GM12878 (cell line): ENCODE measurements around the gene COX6A2. TPM values are rescaled to one million over a fixed set of nuclear protein-coding genes. Genes with fewer than 3 reads are reported as not detected.

ENCODE experiments used
- ATAC-seq: fragments of 200-7000 bp; cut with Tn5 transposase; 3 replicates; pipeline ENCODE4 v1.9.1; 2020; ENCODE audit warnings: mild to moderate bottlenecking, moderate library complexity
- BruUV-seq: library from RNA; stranded (reverse); fragments of 400-500 nt; replicated peaks from 2 replicates; lab custom pipeline; 2021; lab: Mats Ljungman, UMichigan
- CTCF ChIA-PET: fragments of 300-600 bp; sonication (Branson Sonifier 250); formaldehyde crosslinking; extraction: SDS; loops from one replicate; lab custom pipeline; 2021; ENCODE audit warnings: inconsistent platforms; lab: Yijun Ruan, JAX
- POLR2A ChIA-PET: fragments of 350-600 bp; formaldehyde crosslinking; extraction: SDS; loops from one replicate; lab custom pipeline; 2021; ENCODE audit warnings: inconsistent platforms; lab: Charles Lee
- RAD21 ChIA-PET: fragments of 300-600 bp; sonication (Branson Sonifier 250); formaldehyde crosslinking; loops from one replicate; lab custom pipeline; 2023; ENCODE audit warnings: antibody characterized with exemption; ENCODE audit not compliant: unreplicated experiment; lab: Charles Lee
- SMC1A ChIA-PET: fragments of 300-600 bp; sonication (Branson Sonifier 250); formaldehyde crosslinking; loops from one replicate; lab custom pipeline; 2023; ENCODE audit not compliant: unreplicated experiment, uncharacterized antibody; lab: Charles Lee
- DNase-seq: peaks from one replicate; pipeline ENCODE4 v3.0.0-alpha.2; 2011; ENCODE audit warnings: low read depth, low spot score
- FAIRE-seq: peaks from 3 replicates; lab custom pipeline; 2011; peaks lifted over from hg19 to GRCh38; lab: Jason Lieb, UNC
- H2AFZ ChIP-seq: 2 replicates; pipeline ENCODE4 v1.6.0; 2011; ENCODE audit warnings: low read depth, low read length, control low read depth; ENCODE audit not compliant: control insufficient read depth
- H3K27ac ChIP-seq: 2 replicates; pipeline ENCODE4 v1.5.1; 2011; ENCODE audit warnings: control low read depth; ENCODE audit not compliant: control insufficient read depth, insufficient read depth
- H3K27me3 ChIP-seq, 2 experiments: replicated peaks in 1 of 2; 2 replicates each; pipeline versions ENCODE4 v1.6.0 to v1.6.1; 2011; ENCODE audit warnings: low read length in 1 of 2; ENCODE audit not compliant: control insufficient read depth in 2 of 2, insufficient read depth in 2 of 2
- H3K36me3 ChIP-seq, 2 experiments: 2 replicates each; pipeline ENCODE4 v1.5.1; 2011; ENCODE audit warnings: low read length in 1 of 2; ENCODE audit not compliant: control insufficient read depth in 2 of 2, insufficient read depth in 2 of 2
- H3K4me1 ChIP-seq: 2 replicates; pipeline ENCODE4 v1.6.1; 2011; ENCODE audit warnings: mild to moderate bottlenecking, low read length, moderate library complexity, mixed read lengths; ENCODE audit not compliant: control insufficient read depth, insufficient read depth
- H3K4me2 ChIP-seq: 2 replicates; pipeline ENCODE4 v1.6.0; 2011; ENCODE audit warnings: control low read depth; ENCODE audit not compliant: control insufficient read depth, insufficient read depth
- H3K4me3 ChIP-seq: fragments of 200-600 bp; sonication (generic); 2 replicates; pipeline ENCODE4 v1.5.1; 2016
- H3K79me2 ChIP-seq: 2 replicates; pipeline ENCODE4 v1.6.0; 2011; ENCODE audit warnings: low read length; ENCODE audit not compliant: control insufficient read depth, insufficient read depth
- H3K9ac ChIP-seq: 2 replicates; pipeline ENCODE4 v1.8.0; 2011; ENCODE audit warnings: low read length, control low read depth, mixed read lengths; ENCODE audit not compliant: control insufficient read depth, insufficient read depth
- H3K9me3 ChIP-seq: replicated peaks from 3 replicates; pipeline ENCODE4 v1.5.1; 2011; ENCODE audit warnings: mild to moderate bottlenecking, low read length; ENCODE audit not compliant: control insufficient read depth, insufficient read depth
- H4K20me1 ChIP-seq: 2 replicates; pipeline ENCODE4 v1.6.0; 2011; ENCODE audit not compliant: control insufficient read depth, insufficient read depth
- BMI1 ChIP-seq: fragments of 450-650 bp; IDR thresholded peaks from 2 replicates; pipeline ENCODE4 v1.6.1; 2016; ENCODE audit warnings: mild to moderate bottlenecking, moderate library complexity, borderline replicate concordance
- CBFB ChIP-seq: IDR thresholded peaks from 2 replicates; pipeline ENCODE4 v1.6.1; 2016; ENCODE audit warnings: antibody characterized with exemption, low read depth
- CHD4 ChIP-seq: fragments of 200-600 bp; sonication (generic); IDR thresholded peaks from 2 replicates; pipeline ENCODE4 v1.6.1; 2016; ENCODE audit warnings: mild to moderate bottlenecking
- CREM ChIP-seq: IDR thresholded peaks from 2 replicates; pipeline ENCODE4 v1.6.1; 2014; ENCODE audit warnings: antibody characterized with exemption, low read depth
- NFXL1 ChIP-seq: fragments of 450-650 bp; IDR thresholded peaks from 2 replicates; pipeline ENCODE4 v1.6.1; 2017; ENCODE audit warnings: antibody characterized with exemption, mild to moderate bottlenecking, borderline replicate concordance
- RAD21 ChIP-seq: IDR thresholded peaks from 2 replicates; pipeline ENCODE4 v1.6.1; 2011; ENCODE audit warnings: mild to moderate bottlenecking, low read depth, low read length, moderate library complexity; ENCODE audit not compliant: insufficient read depth
- RB1 ChIP-seq: fragments of 450-650 bp; formaldehyde crosslinking; IDR thresholded peaks from 2 replicates; pipeline ENCODE4 v1.6.1; 2017; ENCODE audit warnings: mild to moderate bottlenecking, borderline replicate concordance
- SIN3A ChIP-seq: IDR thresholded peaks from 2 replicates; pipeline ENCODE4 v1.6.1; 2012; ENCODE audit warnings: low read depth, low read length, improper control_type of control experiment
- TARDBP ChIP-seq: IDR thresholded peaks from 2 replicates; pipeline ENCODE4 v1.6.1; 2016; ENCODE audit warnings: borderline replicate concordance
- ZNF384 ChIP-seq: IDR thresholded peaks from 2 replicates; pipeline ENCODE4 v1.6.1; 2012; ENCODE audit warnings: low read depth, mild to moderate bottlenecking, low read length, improper control_type of control experiment, borderline replicate concordance
- WGBS: methylation state at CpG from one replicate; pipeline ENCODE4 v1.1.6; 2016; ENCODE audit warnings: low lambda C conversion rate; ENCODE audit not compliant: insufficient replicate concordance, insufficient coverage; ENCODE audit errors: missing lambda C conversion rate; 5-methylcytosine and 5-hydroxymethylcytosine counted together
- in situ Hi-C: fragments of 300-500 bp; cut with MboI; formaldehyde crosslinking; loops from 9 replicates; pipeline ENCODE4 v1.14.3; 2018; ENCODE audit warnings: mixed read lengths
- intact Hi-C: fragments of 100-400 bp; cut with micrococcal nuclease; formaldehyde crosslinking; loops from one replicate; pipeline ENCODE4 v1.14.2; 2022; ENCODE audit not compliant: unreplicated experiment
- polyA plus RNA-seq, 11 experiments: library from polyadenylated mRNA; depleted of rRNA in 4 of 11; unstranded in 6 of 11; stranded (reverse) in 5 of 11; fragments of >200 nt; fragmentation: Nextera tagmentation in 4 of 11; fragmentation: Illumina TruSeq in 1 of 11; extraction: Ambion mirVana in 4 of 11; extraction: Trizol in 1 of 11; gene quantifications; 1 replicate in 1 of 11; 2 replicates in 10 of 11; pipeline versions ENCODE4 v1.2.1 to v1.2.3, GENCODE V29; 2011 to 2016; ENCODE audit warnings: inconsistent platforms in 2 of 11, missing spikeins in 2 of 11, low read depth in 1 of 11
- total RNA-seq, 4 experiments: library from RNA; depleted of rRNA in 3 of 4; stranded (reverse); fragments of >200 nt in 3 of 4; fragmentation: Illumina TruSeq in 1 of 4; extraction: Trizol in 1 of 4; gene quantifications; 2 replicates each; pipeline versions ENCODE4 v1.2.1 to v1.2.3, GENCODE V29; 2013 to 2021
- TF ChIP-seq, protein P1 (sequence below): fragments of 450-650 bp; formaldehyde crosslinking; IDR thresholded peaks from 2 replicates; pipeline ENCODE4 v1.4.0; 2022; ENCODE audit warnings: mild to moderate bottlenecking, moderate library complexity
- TF ChIP-seq, protein P2 (sequence below): fragments of 450-650 bp; IDR thresholded peaks from 2 replicates; pipeline ENCODE4 v1.6.1; 2017; ENCODE audit warnings: mild to moderate bottlenecking
- TF ChIP-seq, protein P3 (sequence below): fragments of 450-650 bp; IDR thresholded peaks from 2 replicates; pipeline ENCODE4 v1.6.1; 2016; ENCODE audit warnings: mild to moderate bottlenecking, moderate library complexity, borderline replicate concordance

COX6A2 gene
- total and polyA plus RNA-seq, 10 of the 15 experiments (the other 5 are each of a cell fraction or from before 2014, with no cell fraction given): not detected

DNA sequence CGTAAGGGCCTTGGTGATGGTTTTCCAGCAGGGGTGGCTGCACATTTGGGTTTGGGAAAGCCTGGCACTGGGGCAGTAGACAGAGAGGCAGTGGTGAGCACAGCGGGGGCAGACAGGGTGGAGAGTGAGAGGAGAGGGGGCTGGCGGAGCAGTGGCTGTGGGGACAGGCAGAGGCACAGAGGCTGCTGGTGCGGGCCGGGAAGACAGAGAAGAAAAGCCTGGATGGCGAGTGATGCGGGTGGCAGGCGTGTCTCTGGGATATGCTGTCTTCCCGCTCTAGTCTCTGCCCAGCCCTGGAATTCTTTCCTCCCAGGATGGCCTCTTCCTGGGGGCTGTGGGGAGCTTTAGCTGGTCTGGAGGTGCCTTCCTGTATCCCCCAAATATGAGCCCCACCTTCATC, 18.1 kb downstream of the COX6A2 start (continued):
- TF ChIP-seq, protein P1, sequence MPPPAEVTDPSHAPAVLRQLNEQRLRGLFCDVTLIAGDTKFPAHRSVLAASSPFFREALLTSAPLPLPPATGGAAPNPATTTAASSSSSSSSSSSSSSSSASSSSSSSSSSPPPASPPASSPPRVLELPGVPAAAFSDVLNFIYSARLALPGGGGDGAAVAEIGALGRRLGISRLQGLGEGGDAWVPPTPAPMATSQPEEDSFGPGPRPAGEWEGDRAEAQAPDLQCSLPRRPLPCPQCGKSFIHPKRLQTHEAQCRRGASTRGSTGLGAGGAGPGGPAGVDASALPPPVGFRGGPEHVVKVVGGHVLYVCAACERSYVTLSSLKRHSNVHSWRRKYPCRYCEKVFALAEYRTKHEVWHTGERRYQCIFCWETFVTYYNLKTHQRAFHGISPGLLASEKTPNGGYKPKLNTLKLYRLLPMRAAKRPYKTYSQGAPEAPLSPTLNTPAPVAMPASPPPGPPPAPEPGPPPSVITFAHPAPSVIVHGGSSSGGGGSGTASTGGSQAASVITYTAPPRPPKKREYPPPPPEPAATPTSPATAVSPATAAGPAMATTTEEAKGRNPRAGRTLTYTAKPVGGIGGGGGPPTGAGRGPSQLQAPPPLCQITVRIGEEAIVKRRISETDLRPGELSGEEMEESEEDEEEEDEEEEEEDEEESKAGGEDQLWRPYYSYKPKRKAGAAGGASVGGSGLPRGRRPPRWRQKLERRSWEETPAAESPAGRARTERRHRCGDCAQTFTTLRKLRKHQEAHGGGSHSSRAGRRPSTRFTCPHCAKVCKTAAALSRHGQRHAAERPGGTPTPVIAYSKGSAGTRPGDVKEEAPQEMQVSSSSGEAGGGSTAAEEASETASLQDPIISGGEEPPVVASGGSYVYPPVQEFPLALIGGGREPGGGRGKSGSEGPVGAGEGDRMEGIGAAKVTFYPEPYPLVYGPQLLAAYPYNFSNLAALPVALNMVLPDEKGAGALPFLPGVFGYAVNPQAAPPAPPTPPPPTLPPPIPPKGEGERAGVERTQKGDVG: no peak
- TF ChIP-seq NFXL1 (no peak), RAD21 (no peak), CREM (no peak), CBFB (no peak), SIN3A (no peak)
- TF ChIP-seq, protein P2, sequence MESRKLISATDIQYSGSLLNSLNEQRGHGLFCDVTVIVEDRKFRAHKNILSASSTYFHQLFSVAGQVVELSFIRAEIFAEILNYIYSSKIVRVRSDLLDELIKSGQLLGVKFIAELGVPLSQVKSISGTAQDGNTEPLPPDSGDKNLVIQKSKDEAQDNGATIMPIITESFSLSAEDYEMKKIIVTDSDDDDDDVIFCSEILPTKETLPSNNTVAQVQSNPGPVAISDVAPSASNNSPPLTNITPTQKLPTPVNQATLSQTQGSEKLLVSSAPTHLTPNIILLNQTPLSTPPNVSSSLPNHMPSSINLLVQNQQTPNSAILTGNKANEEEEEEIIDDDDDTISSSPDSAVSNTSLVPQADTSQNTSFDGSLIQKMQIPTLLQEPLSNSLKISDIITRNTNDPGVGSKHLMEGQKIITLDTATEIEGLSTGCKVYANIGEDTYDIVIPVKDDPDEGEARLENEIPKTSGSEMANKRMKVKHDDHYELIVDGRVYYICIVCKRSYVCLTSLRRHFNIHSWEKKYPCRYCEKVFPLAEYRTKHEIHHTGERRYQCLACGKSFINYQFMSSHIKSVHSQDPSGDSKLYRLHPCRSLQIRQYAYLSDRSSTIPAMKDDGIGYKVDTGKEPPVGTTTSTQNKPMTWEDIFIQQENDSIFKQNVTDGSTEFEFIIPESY: no peak

DNA sequence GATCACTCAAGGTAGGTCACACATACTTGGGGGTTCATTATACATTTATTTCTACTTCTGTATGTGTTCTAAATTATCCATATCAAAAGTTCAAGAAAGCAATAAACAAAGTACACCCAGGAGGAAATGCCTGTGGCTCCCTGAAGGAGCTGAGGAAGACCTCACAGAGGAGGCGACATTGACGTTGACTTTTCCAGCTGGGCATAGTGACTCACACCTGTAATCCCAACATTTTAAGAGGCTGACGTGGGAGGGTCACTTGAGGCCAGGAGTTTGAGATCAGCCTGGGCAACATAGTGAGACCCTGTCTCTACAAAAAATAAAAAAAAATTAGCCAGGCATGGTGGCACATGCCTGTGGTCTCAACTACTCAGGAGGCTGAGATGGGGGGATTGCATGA, 18.7 kb downstream of the COX6A2 start:
- H3K4me2 ChIP-seq: no peak overlapping the region
- intact Hi-C loops: no loop called here
- DNase-seq (no peak), FAIRE-seq (no peak), ATAC-seq (no peak)
- H3K36me3 ChIP-seq: no peaks in the 10 kb centered on the region
- H3K4me3 ChIP-seq: no peak overlapping the region
- ChIA-PET SMC1A (no interaction called here), CTCF (no interaction called here), POLR2A (no interaction called here), RAD21 (no interaction called here)
- WGBS: 0% methylated on average over 3 of the region's 3 CpGs
- no peak overlapping the region for H3K9ac ChIP-seq
- H4K20me1 ChIP-seq: no peaks in the 10 kb centered on the region
- H3K79me2 ChIP-seq: no peaks in the 10 kb centered on the region
- in situ Hi-C loops: no loop called here
- no peaks in the 10 kb centered on the region; a peak in 1 of 4 replicates for H3K27me3 ChIP-seq
- no peak overlapping the region for H3K27ac ChIP-seq
- peaks cover 4% of the 10 kb centered on the region for H3K4me1 ChIP-seq
- no peak overlapping the region for H2AFZ ChIP-seq
- BruUV-seq: no TSS peak
- H3K9me3 ChIP-seq: no peaks in the 10 kb centered on the region
- TF ChIP-seq RB1 (no peak), CHD4 (no peak), TARDBP (no peak), BMI1 (no peak), ZNF384 (no peak)
- TF ChIP-seq, protein P3, sequence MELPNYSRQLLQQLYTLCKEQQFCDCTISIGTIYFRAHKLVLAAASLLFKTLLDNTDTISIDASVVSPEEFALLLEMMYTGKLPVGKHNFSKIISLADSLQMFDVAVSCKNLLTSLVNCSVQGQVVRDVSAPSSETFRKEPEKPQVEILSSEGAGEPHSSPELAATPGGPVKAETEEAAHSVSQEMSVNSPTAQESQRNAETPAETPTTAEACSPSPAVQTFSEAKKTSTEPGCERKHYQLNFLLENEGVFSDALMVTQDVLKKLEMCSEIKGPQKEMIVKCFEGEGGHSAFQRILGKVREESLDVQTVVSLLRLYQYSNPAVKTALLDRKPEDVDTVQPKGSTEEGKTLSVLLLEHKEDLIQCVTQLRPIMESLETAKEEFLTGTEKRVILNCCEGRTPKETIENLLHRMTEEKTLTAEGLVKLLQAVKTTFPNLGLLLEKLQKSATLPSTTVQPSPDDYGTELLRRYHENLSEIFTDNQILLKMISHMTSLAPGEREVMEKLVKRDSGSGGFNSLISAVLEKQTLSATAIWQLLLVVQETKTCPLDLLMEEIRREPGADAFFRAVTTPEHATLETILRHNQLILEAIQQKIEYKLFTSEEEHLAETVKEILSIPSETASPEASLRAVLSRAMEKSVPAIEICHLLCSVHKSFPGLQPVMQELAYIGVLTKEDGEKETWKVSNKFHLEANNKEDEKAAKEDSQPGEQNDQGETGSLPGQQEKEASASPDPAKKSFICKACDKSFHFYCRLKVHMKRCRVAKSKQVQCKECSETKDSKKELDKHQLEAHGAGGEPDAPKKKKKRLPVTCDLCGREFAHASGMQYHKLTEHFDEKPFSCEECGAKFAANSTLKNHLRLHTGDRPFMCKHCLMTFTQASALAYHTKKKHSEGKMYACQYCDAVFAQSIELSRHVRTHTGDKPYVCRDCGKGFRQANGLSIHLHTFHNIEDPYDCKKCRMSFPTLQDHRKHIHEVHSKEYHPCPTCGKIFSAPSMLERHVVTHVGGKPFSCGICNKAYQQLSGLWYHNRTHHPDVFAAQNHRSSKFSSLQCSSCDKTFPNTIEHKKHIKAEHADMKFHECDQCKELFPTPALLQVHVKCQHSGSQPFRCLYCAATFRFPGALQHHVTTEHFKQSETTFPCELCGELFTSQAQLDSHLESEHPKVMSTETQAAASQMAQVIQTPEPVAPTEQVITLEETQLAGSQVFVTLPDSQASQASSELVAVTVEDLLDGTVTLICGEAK: no peak
